T-helper 17 cell (primary cell): ENCODE results near the gene PITPNB. TPM values are rescaled to one million over a fixed set of nuclear protein-coding genes. Genes with fewer than 3 reads are reported as not detected.

Source experiments
- ATAC-seq: fragments of 150-1000 bp; cut with Tn5 transposase; 2 replicates; pipeline ENCODE4 v1.10.0; 2021; ENCODE audit warnings: mild to moderate bottlenecking, moderate library complexity
- DNase-seq, 3 donors: peaks; one replicate each; pipeline versions ENCODE4 v3.0.0 to v3.0.0-alpha.2; 2020 to 2021
- H3K9me3 ChIP-seq: one replicate; pipeline ENCODE4 v1.7.0; 2013; ENCODE audit warnings: low read length, mild to moderate bottlenecking; ENCODE audit not compliant: control insufficient read depth, poor library complexity, severe bottlenecking
- H3K27ac Mint-ChIP-seq: one replicate; pipeline ENCODE4 v1.8.0; 2022; ENCODE audit warnings: mild to moderate bottlenecking, moderate library complexity, mixed read lengths
- H3K27me3 Mint-ChIP-seq: one replicate; pipeline ENCODE4 v1.8.0; 2022; ENCODE audit warnings: mixed read lengths
- H3K36me3 Mint-ChIP-seq: one replicate; pipeline ENCODE4 v1.8.0; 2022; ENCODE audit warnings: low read depth, mixed read lengths
- H3K4me1 Mint-ChIP-seq: one replicate; pipeline ENCODE4 v1.8.0; 2022; ENCODE audit warnings: mild to moderate bottlenecking, mixed read lengths
- H3K4me3 Mint-ChIP-seq: one replicate; pipeline ENCODE4 v1.8.0; 2022; ENCODE audit warnings: mild to moderate bottlenecking, moderate library complexity, mixed read lengths
- total RNA-seq, 4 donors: library from RNA in 2 of 4; stranded (reverse) in 2 of 4; gene quantifications; one replicate each; pipeline ENCODE4 v1.2.3 and lab custom pipeline; 2022 to 2026

Gene PITPNB
- total RNA-seq, 2 donors from 2014 or later: 54.5 to 72.2 TPM

GRCh38 chr22:27816552-27816951 is 102.5 kb downstream of the PITPNB start:
- no peak overlapping the region for H3K4me3 Mint-ChIP-seq
- H3K9me3 ChIP-seq: no peaks in the 10 kb centered on the region
- peaks cover 2% of the 10 kb centered on the region for H3K4me1 Mint-ChIP-seq
- H3K27me3 Mint-ChIP-seq: peaks cover 10% of the 10 kb centered on the region
- H3K36me3 Mint-ChIP-seq: peaks cover 7% of the 10 kb centered on the region
- peak overlapping the region; percentile 82 for H3K27ac Mint-ChIP-seq
- DNase-seq: no peak
- ATAC-seq: no peak

- H3K4me1 Mint-ChIP-seq: peaks cover 2% of the 10 kb centered on the region
- no peaks in the 10 kb centered on the region for H3K9me3 ChIP-seq
- H3K4me3 Mint-ChIP-seq: no peak overlapping the region
- peaks cover 7% of the 10 kb centered on the region for H3K36me3 Mint-ChIP-seq
- ATAC-seq: no peak
- no peak for DNase-seq
- no peak overlapping the region for H3K27ac Mint-ChIP-seq
- peaks cover 14% of the 10 kb centered on the region for H3K27me3 Mint-ChIP-seq
Observed at GRCh38 chr22:27815826-27816530, 103.1 kb downstream of the PITPNB start.

- H3K9me3 ChIP-seq: no peaks in the 10 kb centered on the region
- Mint-ChIP-seq H3K36me3 (peaks cover 7% of the 10 kb centered on the region), H3K4me3 (no peak overlapping the region), H3K27ac (no peak overlapping the region), H3K27me3 (peaks cover 14% of the 10 kb centered on the region), H3K4me1 (peaks cover 2% of the 10 kb centered on the region)
- DNase-seq (no peak), ATAC-seq (no peak)
Observed at GRCh38 chr22:27814993-27815392, 104.1 kb downstream of the PITPNB start.

GRCh38 chr22:27811778-27812177 is 107.3 kb downstream of the PITPNB start:
- ATAC-seq (no peak), DNase-seq (no peak)
- H3K4me1 Mint-ChIP-seq: peaks cover 1% of the 10 kb centered on the region
- H3K9me3 ChIP-seq: no peaks in the 10 kb centered on the region
- H3K4me3 Mint-ChIP-seq: no peak overlapping the region
- H3K27me3 Mint-ChIP-seq: peaks cover 27% of the 10 kb centered on the region
- H3K27ac Mint-ChIP-seq: no peak overlapping the region
- peaks cover 6% of the 10 kb centered on the region for H3K36me3 Mint-ChIP-seq

GRCh38 chr22:27810609-27811151 is 108.4 kb downstream of the PITPNB start:
- Mint-ChIP-seq H3K36me3 (peaks cover 3% of the 10 kb centered on the region), H3K4me3 (no peak overlapping the region), H3K27me3 (peaks cover 36% of the 10 kb centered on the region), H3K4me1 (no peaks in the 10 kb centered on the region), H3K27ac (no peak overlapping the region)
- ATAC-seq (no peak), DNase-seq (no peak)
- no peaks in the 10 kb centered on the region for H3K9me3 ChIP-seq

GRCh38 chr22:27809700-27810608 is 109.1 kb downstream of the PITPNB start:
- Mint-ChIP-seq H3K36me3 (peaks cover 3% of the 10 kb centered on the region), H3K4me3 (no peak overlapping the region), H3K27me3 (peaks cover 43% of the 10 kb centered on the region), H3K4me1 (peaks cover 7% of the 10 kb centered on the region), H3K27ac (no peak overlapping the region)
- no peak for DNase-seq
- H3K9me3 ChIP-seq: no peaks in the 10 kb centered on the region
- no peak for ATAC-seq

GRCh38 chr22:27809226-27809603 is 109.8 kb downstream of the PITPNB start:
- no peak overlapping the region for H3K4me3 Mint-ChIP-seq

GRCh38 chr22:27808451-27809225 is 110.4 kb downstream of the PITPNB start:
- H3K9me3 ChIP-seq: no peaks in the 10 kb centered on the region
- Mint-ChIP-seq H3K36me3 (peaks cover 3% of the 10 kb centered on the region), H3K27ac (no peak overlapping the region), H3K4me3 (no peak overlapping the region), H3K27me3 (peaks cover 50% of the 10 kb centered on the region), H3K4me1 (peaks cover 11% of the 10 kb centered on the region)
- ATAC-seq: no peak
- no peak for DNase-seq

More at GRCh38 chr22:27809226-27809603, 109.8 kb downstream of the PITPNB start:
- DNase-seq (no peak), ATAC-seq (no peak)
- Mint-ChIP-seq H3K27me3 (peaks cover 50% of the 10 kb centered on the region), H3K36me3 (peaks cover 3% of the 10 kb centered on the region), H3K27ac (no peak overlapping the region), H3K4me1 (peaks cover 11% of the 10 kb centered on the region)
- H3K9me3 ChIP-seq: no peaks in the 10 kb centered on the region

- no peak for ATAC-seq
- peaks cover 3% of the 10 kb centered on the region for H3K36me3 Mint-ChIP-seq
Observed at GRCh38 chr22:27805841-27806240, 113.2 kb downstream of the PITPNB start.

GRCh38 chr22:27804470-27805297 is 114.4 kb downstream of the PITPNB start:
- H3K27me3 Mint-ChIP-seq: peaks cover 43% of the 10 kb centered on the region
- DNase-seq (peak in 1 of 3 donors; percentile 25), ATAC-seq (peak; percentile 42)
- no peaks in the 10 kb centered on the region for H3K9me3 ChIP-seq
- H3K27ac Mint-ChIP-seq: no peak overlapping the region
- peaks cover 3% of the 10 kb centered on the region for H3K36me3 Mint-ChIP-seq
- H3K4me1 Mint-ChIP-seq: peaks cover 20% of the 10 kb centered on the region
- H3K4me3 Mint-ChIP-seq: peak overlapping the region; percentile 25

More at GRCh38 chr22:27805841-27806240, 113.2 kb downstream of the PITPNB start:
- Mint-ChIP-seq H3K27ac (no peak overlapping the region), H3K4me3 (no peak overlapping the region), H3K4me1 (peaks cover 20% of the 10 kb centered on the region), H3K27me3 (peaks cover 43% of the 10 kb centered on the region)
- no peaks in the 10 kb centered on the region for H3K9me3 ChIP-seq
- no peak for DNase-seq

GRCh38 chr22:27803841-27804415 is 115.1 kb downstream of the PITPNB start:
- Mint-ChIP-seq H3K4me3 (no peak overlapping the region), H3K36me3 (peaks cover 3% of the 10 kb centered on the region), H3K27ac (no peak overlapping the region)

More at GRCh38 chr22:27803841-27804415, 115.1 kb downstream of the PITPNB start:
- DNase-seq (no peak), ATAC-seq (no peak)
- Mint-ChIP-seq H3K4me1 (peaks cover 20% of the 10 kb centered on the region), H3K27me3 (peaks cover 38% of the 10 kb centered on the region)
- no peaks in the 10 kb centered on the region for H3K9me3 ChIP-seq
